Kasumi-1 (cell line): Measurements from ENCODE around the gene MAL.

Experiments
- DNase-seq, 2 experiments: peaks; one replicate each; lab custom pipeline; 2025; lab: John Stamatoyannopoulos, UW

MAL gene

DNA sequence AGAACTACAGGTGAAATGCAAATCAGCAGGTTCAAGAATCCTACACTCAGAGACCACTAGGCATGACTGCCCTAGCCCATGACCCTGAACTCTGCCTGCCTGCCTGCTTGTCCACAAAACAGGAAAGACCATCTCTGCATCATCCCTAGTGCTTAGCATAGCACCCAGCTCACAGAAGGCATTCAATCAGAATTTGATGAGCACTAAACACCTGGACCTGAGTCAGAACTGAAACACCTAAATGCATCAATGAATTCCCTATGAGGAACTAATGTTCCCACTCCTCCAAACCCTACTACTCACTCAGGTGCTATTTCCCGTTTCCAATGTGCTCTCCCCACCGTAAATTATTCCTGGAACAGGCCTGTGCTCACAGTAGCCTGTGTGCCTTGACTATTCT, 74.4 kb downstream of the MAL start:
- no peak for DNase-seq
